Keratinocyte (primary cell): ENCODE measurements around the gene PRKCH. TPM values are rescaled to one million over a fixed set of nuclear protein-coding genes. Genes with fewer than 3 reads are reported as not detected.

Experiments used
- DNase-seq: peaks from one replicate; pipeline ENCODE4 v3.0.0-alpha.2; 2011; ENCODE audit warnings: low read depth, missing footprints, low spot score
- FAIRE-seq: peaks from 2 replicates; lab custom pipeline; 2011; peaks lifted over from hg19 to GRCh38; lab: Jason Lieb, UNC
- H2AFZ ChIP-seq: 2 replicates; pipeline ENCODE4 v1.6.0; 2012; ENCODE audit warnings: low read length, control low read depth, inconsistent platforms; ENCODE audit not compliant: control insufficient read depth
- H3K27ac ChIP-seq: 2 replicates; pipeline ENCODE4 v1.5.1; 2011; ENCODE audit warnings: low read length; ENCODE audit not compliant: control insufficient read depth, insufficient read depth
- H3K27me3 ChIP-seq: 3 replicates; pipeline ENCODE4 v1.6.0; 2011; ENCODE audit warnings: low read length; ENCODE audit not compliant: control insufficient read depth, insufficient read depth; ENCODE audit errors: extremely low read depth
- H3K36me3 ChIP-seq, 2 experiments: 2 replicates in 1 of 2; 3 replicates in 1 of 2; pipeline ENCODE4 v1.5.1; 2011; ENCODE audit warnings: low read length in 2 of 2, mild to moderate bottlenecking in 1 of 2; ENCODE audit not compliant: control insufficient read depth in 2 of 2, insufficient read depth in 2 of 2; ENCODE audit errors: extremely low read depth in 1 of 2
- H3K4me1 ChIP-seq: 3 replicates; pipeline ENCODE4 v1.5.1; 2011; ENCODE audit warnings: low read length; ENCODE audit not compliant: control insufficient read depth, insufficient read depth; ENCODE audit errors: extremely low read depth
- H3K4me2 ChIP-seq: 3 replicates; pipeline ENCODE4 v1.6.0; 2011; ENCODE audit warnings: low read depth, low read length; ENCODE audit not compliant: control insufficient read depth, insufficient read depth; ENCODE audit errors: extremely low read depth
- H3K4me3 ChIP-seq, 3 experiments: fragments of 200-600 bp in 1 of 3; sonication (generic) in 1 of 3; 2 replicates in 2 of 3; 3 replicates in 1 of 3; pipeline ENCODE4 v1.5.1; 2011 to 2016; ENCODE audit warnings: low read length in 3 of 3, mild to moderate bottlenecking in 3 of 3, control low read depth in 2 of 3, inconsistent platforms in 1 of 3, low read depth in 1 of 3, mixed read lengths in 1 of 3, mixed run types in 1 of 3, moderate library complexity in 1 of 3; ENCODE audit not compliant: control insufficient read depth in 2 of 3, insufficient read depth in 2 of 3; ENCODE audit errors: extremely low read depth in 1 of 3
- H3K79me2 ChIP-seq: 2 replicates; pipeline ENCODE4 v1.6.0; 2012; ENCODE audit warnings: low read length; ENCODE audit not compliant: control insufficient read depth, insufficient read depth
- H3K9ac ChIP-seq: 3 replicates; pipeline ENCODE4 v1.6.0; 2011; ENCODE audit warnings: low read length; ENCODE audit not compliant: control insufficient read depth, insufficient read depth; ENCODE audit errors: extremely low read depth
- H3K9me1 ChIP-seq: 3 replicates; pipeline ENCODE4 v1.6.0; 2011; ENCODE audit warnings: low read length; ENCODE audit not compliant: control insufficient read depth, insufficient read depth; ENCODE audit errors: extremely low read depth
- H3K9me3 ChIP-seq: 2 replicates; pipeline ENCODE4 v1.5.1; 2012; ENCODE audit warnings: low read depth, low read length; ENCODE audit not compliant: control insufficient read depth
- H4K20me1 ChIP-seq: 3 replicates; pipeline ENCODE4 v1.6.0; 2011; ENCODE audit warnings: low read length; ENCODE audit not compliant: control insufficient read depth, insufficient read depth; ENCODE audit errors: extremely low read depth
- CTCF ChIP-seq, 3 experiments: IDR thresholded peaks in 1 of 3; conservative IDR thresholded peaks in 1 of 3; optimal IDR thresholded peaks in 1 of 3; 2 replicates in 2 of 3; 3 replicates in 1 of 3; pipeline versions ENCODE3 to v1.5.1; 2011; ENCODE audit warnings: low read length in 3 of 3, mild to moderate bottlenecking in 3 of 3, moderate library complexity in 2 of 3, control low read depth in 1 of 3, inconsistent platforms in 1 of 3; ENCODE audit not compliant: insufficient read depth in 2 of 3; ENCODE audit errors: extremely low read depth in 1 of 3
- EZH2 ChIP-seq: IDR thresholded peaks from one replicate; pipeline ENCODE4 v1.6.1; 2012; ENCODE audit warnings: inconsistent platforms, mild to moderate bottlenecking, low read length, moderate library complexity
- dilution Hi-C: fragments of 300-500 bp; cut with MboI; formaldehyde crosslinking; loops from one replicate; pipeline ENCODE4 v1.7.0; 2020; ENCODE audit warnings: low sequenced_read_pairs; ENCODE audit not compliant: extremely low pct_ligation_motif_present
- polyA plus RNA-seq, 5 experiments: library from polyadenylated mRNA; depleted of rRNA in 3 of 5; stranded (reverse) in 3 of 5; stranded (forward) in 1 of 5; unstranded in 1 of 5; fragments of >200 nt; gene quantifications; 1 replicate in 1 of 5; 2 replicates in 3 of 5; 3 replicates in 1 of 5; pipeline versions ENCODE4 v1.2.1 to v1.2.3, GENCODE V29; 2011 to 2012; ENCODE audit warnings: missing spikeins in 2 of 5, low read depth in 1 of 5, low replicate concordance in 1 of 5

The PRKCH gene
- polyA plus RNA-seq, 1 donor (not counting 4 experiments of a cell fraction or from before 2014, with no cell fraction given): 13.7 TPM

GRCh38 chr14:61372379-61372778 is 51.0 kb downstream of the PRKCH start:
- H3K36me3 ChIP-seq: no peaks in the 10 kb centered on the region
- no peaks in the 10 kb centered on the region for H3K9me1 ChIP-seq
- no peaks in the 10 kb centered on the region for H3K4me1 ChIP-seq
- no peaks in the 10 kb centered on the region for H3K27me3 ChIP-seq
- no peak overlapping the region for H3K4me2 ChIP-seq
- no peak overlapping the region for H3K27ac ChIP-seq
- H4K20me1 ChIP-seq: no peaks in the 10 kb centered on the region
- no peak overlapping the region for H2AFZ ChIP-seq
- dilution Hi-C loops: no loop called here
- H3K9me3 ChIP-seq: peaks cover 3% of the 10 kb centered on the region
- no peak overlapping the region for H3K4me3 ChIP-seq
- H3K9ac ChIP-seq: no peak overlapping the region
- DNase-seq: no peak
- no peaks in the 10 kb centered on the region for H3K79me2 ChIP-seq
- no peak for TF ChIP-seq EZH2
- TF ChIP-seq CTCF (optimal IDR thresholded peaks at IDR 0.05 in 1 of 3, IDR thresholded peaks at IDR 0.05 in 1 of 3, conservative IDR thresholded peaks at IDR 0.05 in 1 of 3; ENCODE audit: extremely low read depth in 1 of 3, insufficient read depth in 2 of 3, low read length in 3 of 3): no peak
- no peak for FAIRE-seq

GRCh38 chr14:61372842-61373555 is 51.6 kb downstream of the PRKCH start:
- no peak for FAIRE-seq

More at GRCh38 chr14:61372842-61373555, 51.6 kb downstream of the PRKCH start:
- H3K79me2 ChIP-seq: no peaks in the 10 kb centered on the region
- dilution Hi-C loops: no loop called here
- H3K27ac ChIP-seq: no peak overlapping the region
- TF ChIP-seq EZH2: no peak
- no peak for TF ChIP-seq CTCF (optimal IDR thresholded peaks at IDR 0.05 in 1 of 3, IDR thresholded peaks at IDR 0.05 in 1 of 3, conservative IDR thresholded peaks at IDR 0.05 in 1 of 3; ENCODE audit: extremely low read depth in 1 of 3, insufficient read depth in 2 of 3, low read length in 3 of 3)
- no peak overlapping the region for H3K4me2 ChIP-seq
- no peak overlapping the region for H2AFZ ChIP-seq
- no peaks in the 10 kb centered on the region for H3K9me1 ChIP-seq
- no peaks in the 10 kb centered on the region for H3K4me1 ChIP-seq
- no peaks in the 10 kb centered on the region for H4K20me1 ChIP-seq
- H3K9me3 ChIP-seq: peaks cover 3% of the 10 kb centered on the region
- no peaks in the 10 kb centered on the region for H3K27me3 ChIP-seq
- no peak for DNase-seq
- H3K4me3 ChIP-seq: no peak overlapping the region
- no peaks in the 10 kb centered on the region for H3K36me3 ChIP-seq
- H3K9ac ChIP-seq: no peak overlapping the region
